ENCODE results near the gene ZNF354B. TPM values are rescaled to one million over a fixed set of nuclear protein-coding genes. Genes with fewer than 3 reads are reported as not detected.
"Not testable (repeated sequence)": the region's sequence is repeated elsewhere in the genome, so short reads cannot be mapped to it uniquely, and the experiment has no call there.

Gene ZNF354B
- total RNA-seq, 1 donor, result 12.5 TPM

DNA sequence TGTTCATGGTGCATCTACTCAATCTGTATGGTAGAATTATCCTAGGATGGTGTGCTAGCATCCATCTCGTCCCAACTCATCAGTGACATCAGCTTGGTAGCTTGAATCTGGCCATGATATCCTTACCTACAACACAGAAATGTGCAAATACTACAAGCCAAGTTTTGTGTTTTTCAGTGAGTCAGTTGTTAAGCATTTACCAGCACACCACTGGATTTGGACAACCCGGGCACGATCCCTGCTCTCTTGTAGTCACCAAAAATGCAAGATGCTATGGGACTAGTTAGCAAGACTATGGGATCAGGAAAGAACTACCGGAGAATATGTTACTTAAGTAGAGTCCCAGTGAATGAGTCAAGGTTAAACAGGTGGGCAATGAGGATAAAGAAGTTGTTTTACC, 32.1 kb upstream of the ZNF354B start:
- H3K4me3 ChIP-seq (ENCODE audit: low read depth, low read length), result no peak overlapping the region
- TF ChIP-seq, protein P1, sequence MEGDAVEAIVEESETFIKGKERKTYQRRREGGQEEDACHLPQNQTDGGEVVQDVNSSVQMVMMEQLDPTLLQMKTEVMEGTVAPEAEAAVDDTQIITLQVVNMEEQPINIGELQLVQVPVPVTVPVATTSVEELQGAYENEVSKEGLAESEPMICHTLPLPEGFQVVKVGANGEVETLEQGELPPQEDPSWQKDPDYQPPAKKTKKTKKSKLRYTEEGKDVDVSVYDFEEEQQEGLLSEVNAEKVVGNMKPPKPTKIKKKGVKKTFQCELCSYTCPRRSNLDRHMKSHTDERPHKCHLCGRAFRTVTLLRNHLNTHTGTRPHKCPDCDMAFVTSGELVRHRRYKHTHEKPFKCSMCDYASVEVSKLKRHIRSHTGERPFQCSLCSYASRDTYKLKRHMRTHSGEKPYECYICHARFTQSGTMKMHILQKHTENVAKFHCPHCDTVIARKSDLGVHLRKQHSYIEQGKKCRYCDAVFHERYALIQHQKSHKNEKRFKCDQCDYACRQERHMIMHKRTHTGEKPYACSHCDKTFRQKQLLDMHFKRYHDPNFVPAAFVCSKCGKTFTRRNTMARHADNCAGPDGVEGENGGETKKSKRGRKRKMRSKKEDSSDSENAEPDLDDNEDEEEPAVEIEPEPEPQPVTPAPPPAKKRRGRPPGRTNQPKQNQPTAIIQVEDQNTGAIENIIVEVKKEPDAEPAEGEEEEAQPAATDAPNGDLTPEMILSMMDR (IDR thresholded peaks at IDR 0.05; ENCODE audit: insufficient read depth, low read depth, low read length), result no peak
- no peak for DNase-seq (ENCODE audit: low read depth)

DNA sequence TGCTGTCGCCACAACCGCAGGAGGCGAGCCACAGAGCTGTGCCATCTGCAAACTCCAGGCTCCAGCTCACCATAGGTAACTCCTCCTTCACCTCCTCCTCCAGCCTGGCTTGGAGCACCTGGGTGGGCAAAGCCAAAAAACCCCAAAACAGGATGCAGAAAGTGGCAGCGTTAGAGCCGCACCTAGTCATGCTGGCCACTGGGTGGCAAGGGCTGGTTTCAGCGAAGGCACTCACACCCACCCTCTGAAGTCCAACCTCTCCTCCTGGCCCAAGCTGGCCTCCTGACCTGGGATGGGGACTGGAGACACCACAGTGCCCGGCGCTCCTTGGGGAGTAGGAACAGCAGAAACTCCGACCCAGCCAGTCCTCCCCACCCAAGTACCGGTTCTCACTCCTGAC, 28.7 kb upstream of the ZNF354B start:
- TF ChIP-seq, protein P1 (IDR thresholded peaks at IDR 0.05; ENCODE audit: insufficient read depth, low read depth, low read length), result no peak
- H3K4me3 ChIP-seq (ENCODE audit: low read depth, low read length), result no peak overlapping the region
- DNase-seq (ENCODE audit: low read depth), result no peak

DNA sequence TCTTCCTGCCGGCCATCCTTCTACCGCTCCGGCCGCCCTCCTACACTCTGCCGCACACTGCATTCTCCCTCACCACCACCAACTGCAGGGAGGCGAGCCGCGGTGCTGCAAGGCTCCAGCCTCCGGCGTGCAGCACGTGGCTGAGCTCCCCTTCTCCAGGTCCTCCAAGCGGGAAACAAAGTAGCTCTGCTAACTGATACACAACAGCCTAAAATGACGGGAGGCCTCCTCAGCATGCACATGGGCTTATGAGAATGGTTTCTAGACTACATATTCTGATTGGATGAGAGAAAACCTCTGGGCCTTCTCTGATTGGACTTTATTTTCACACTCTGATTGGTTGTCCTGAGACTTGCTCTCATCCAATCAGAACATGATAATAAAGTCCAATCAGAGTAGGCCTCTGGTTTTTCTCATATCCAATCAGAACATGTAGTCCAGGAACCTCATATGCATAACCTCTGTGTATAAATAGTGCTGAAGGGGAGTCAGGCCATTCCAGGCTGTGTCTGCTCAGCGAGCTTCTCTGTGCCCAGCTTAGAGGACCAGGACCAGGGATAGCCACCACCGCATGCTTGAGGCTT, 27.0 kb upstream of the ZNF354B start:
- H3K4me3 ChIP-seq (ENCODE audit: low read depth, low read length), result no peak overlapping the region
- TF ChIP-seq, protein P1 (IDR thresholded peaks at IDR 0.05; ENCODE audit: insufficient read depth, low read depth, low read length), result no peak
- no peak for DNase-seq (ENCODE audit: low read depth)

DNA sequence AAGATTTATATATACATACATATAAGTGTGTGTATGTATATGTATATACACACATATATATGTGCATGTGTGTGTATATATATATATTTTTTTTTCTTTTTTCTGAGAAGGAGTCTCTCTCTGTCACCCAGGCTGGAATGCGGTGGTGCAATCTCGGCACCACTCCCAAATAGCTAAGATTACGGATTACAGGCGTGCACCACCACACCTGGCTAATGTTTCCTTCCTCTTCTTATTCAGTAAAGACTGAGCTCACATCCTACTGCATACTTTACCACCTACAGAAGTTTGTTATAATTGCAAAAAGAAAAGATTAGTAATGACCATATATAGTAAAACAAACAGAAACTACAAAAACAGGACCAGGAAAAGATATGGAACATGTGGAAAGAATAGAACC, 23.1 kb upstream of the ZNF354B start:
- no peak overlapping the region for H3K4me3 ChIP-seq (ENCODE audit: low read depth, low read length)
- TF ChIP-seq, protein P1 (IDR thresholded peaks at IDR 0.05; ENCODE audit: insufficient read depth, low read depth, low read length), result no peak
- no peak for DNase-seq (ENCODE audit: low read depth)

DNA sequence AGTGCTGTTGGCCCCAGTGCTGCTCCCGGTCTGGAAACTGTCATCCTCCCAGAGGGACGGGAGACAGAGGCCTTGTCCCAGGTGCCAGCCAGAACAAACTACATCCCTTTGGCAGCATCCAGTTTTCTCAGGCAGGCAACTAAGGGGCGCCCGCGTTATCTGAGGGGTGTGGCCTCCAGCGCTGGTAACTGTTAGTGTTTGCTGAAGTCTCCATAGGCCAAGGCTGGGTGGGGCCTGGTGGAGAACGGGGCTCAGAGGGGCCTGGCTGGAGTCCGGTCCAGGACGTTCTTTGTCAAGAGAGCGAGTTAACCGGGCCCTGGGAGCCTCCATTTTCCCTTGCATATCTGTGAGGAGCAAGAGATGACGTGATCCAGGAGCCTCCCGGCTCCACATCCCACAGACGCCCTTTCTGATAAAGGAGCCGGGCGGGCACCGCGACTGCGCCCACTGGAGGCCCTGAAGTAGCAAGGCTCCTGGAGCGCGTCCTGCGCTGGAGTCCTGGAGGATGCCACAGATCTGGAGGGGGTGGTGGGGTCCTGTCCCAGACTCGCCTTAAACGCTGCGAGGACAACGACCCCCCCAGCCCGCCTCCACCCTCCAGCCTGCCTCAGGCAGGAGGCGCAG, 20.9 kb upstream of the ZNF354B start:
- H3K4me3 ChIP-seq (ENCODE audit: low read depth, low read length); DNase-seq (ENCODE audit: low read depth): not testable (repeated sequence)

DNA sequence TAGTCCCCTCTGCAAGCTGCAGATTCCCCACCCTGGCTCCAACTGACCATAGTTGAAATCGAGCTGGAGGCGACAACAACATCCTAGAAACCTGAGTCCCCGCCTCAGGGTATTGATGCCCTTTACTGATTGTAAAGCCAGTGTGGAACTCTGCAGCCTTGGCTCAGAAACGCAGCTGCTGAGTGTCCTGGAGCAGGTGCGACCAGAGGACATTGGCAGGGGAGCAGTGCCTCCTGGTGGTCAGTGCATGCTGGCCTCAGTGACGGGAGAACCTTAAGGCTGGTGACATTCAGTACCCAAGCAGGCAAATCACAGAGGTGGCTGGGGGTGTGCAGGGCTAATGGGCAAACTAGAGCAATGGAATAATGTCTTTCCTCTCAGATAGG, 20.4 kb upstream of the ZNF354B start:
- no peak overlapping the region for H3K4me3 ChIP-seq (ENCODE audit: low read depth, low read length)
- TF ChIP-seq, protein P1 (IDR thresholded peaks at IDR 0.05; ENCODE audit: insufficient read depth, low read depth, low read length), result peak; percentile 35
- DNase-seq (ENCODE audit: low read depth), result peak; percentile 4

DNA sequence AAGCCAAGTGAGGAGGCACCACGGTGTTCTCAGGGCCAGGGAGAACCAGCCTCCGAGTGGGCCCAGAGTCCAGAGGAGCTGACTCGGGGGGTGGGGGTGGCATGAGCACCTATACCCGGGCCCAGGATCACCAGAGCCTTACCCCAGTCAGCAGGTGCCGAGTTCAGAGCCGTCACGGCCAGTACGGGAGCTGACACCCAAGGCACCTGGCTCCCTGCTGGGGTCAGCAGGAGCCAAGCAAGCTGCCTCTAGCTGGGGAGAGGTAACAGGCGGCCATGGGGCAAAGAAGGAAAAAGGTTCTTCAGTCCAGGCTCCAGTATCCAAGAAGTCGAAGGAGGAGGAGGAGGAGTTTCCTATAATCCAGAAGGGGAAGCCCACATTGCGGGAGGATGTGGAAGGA, 19.4 kb upstream of the ZNF354B start:
- DNase-seq (ENCODE audit: low read depth), result not testable (repeated sequence)

DNA sequence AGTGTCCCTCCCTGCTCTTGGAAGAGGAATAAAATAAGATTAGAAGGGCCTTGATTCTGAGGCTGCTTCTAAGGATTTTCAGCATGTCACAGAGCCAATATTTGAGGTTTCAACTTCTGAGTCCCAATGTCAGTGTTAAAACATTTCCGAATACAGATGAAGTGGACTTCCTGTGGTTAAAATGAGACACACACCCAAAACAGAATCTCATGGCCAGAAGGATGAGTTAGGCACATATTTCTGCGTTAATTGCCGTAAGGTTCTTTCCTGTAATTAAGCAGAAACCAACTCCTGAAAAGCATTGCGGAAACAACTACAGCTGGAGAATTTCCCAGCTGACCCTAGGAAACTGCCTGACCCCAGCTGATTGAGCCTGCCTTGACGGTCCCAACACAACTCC, 10.4 kb upstream of the ZNF354B start:
- no peak overlapping the region for H3K4me3 ChIP-seq (ENCODE audit: low read depth, low read length)
- TF ChIP-seq, protein P1 (IDR thresholded peaks at IDR 0.05; ENCODE audit: insufficient read depth, low read depth, low read length), result no peak
- DNase-seq (ENCODE audit: low read depth), result no peak

More for the DNA sequence above, 19.4 kb upstream of the ZNF354B start:
- not testable (repeated sequence) for H3K4me3 ChIP-seq (ENCODE audit: low read depth, low read length)
